Stomach (tissue), 9 donors: ENCODE results near the gene NOA1. TPM values are rescaled to one million over a fixed set of nuclear protein-coding genes. Genes with fewer than 3 reads are reported as not detected.

Source experiments
- DNase-seq, 2 donors: peaks; one replicate each; pipeline versions ENCODE4 v3.0.0 to v3.0.0-alpha.2; 2013 to 2019
- H3K27ac ChIP-seq, 5 donors: fragments of 200-600 bp in 4 of 5; sonication (generic) in 4 of 5; one replicate each; pipeline ENCODE4 v1.5.1; 2013 to 2019; ENCODE audit warnings: mild to moderate bottlenecking in 1 of 5, moderate library complexity in 1 of 5
- H3K27me3 ChIP-seq, 3 donors: fragments of 200-600 bp; sonication (generic); one replicate each; pipeline ENCODE4 v1.5.1; 2017 to 2019; ENCODE audit warnings: mixed run types in 1 of 3
- H3K36me3 ChIP-seq, 4 donors: fragments of 200-600 bp; sonication (generic); 1 replicate in 3 of 4; 2 replicates in 1 of 4; pipeline ENCODE4 v1.5.1; 2016 to 2019
- H3K4me1 ChIP-seq, 4 donors: fragments of 200-600 bp; sonication (generic); one replicate each; pipeline ENCODE4 v1.5.1; 2016 to 2019
- H3K4me3 ChIP-seq, 4 donors: fragments of 200-600 bp; sonication (generic) in 3 of 4; one replicate each; pipeline ENCODE4 v1.5.1; 2016 to 2019; ENCODE audit warnings: mild to moderate bottlenecking in 1 of 4
- H3K9me3 ChIP-seq, 4 donors: fragments of 200-600 bp; sonication (generic); one replicate each; pipeline ENCODE4 v1.5.1; 2016 to 2019
- CTCF ChIP-seq, 7 experiments: fragments of 450-650 bp in 4 of 7; fragments of 200-600 bp in 3 of 7; sonication (generic) in 3 of 7; IDR thresholded peaks; one replicate each; pipeline ENCODE4 v1.5.1; 2016 to 2019; ENCODE audit warnings: antibody characterized with exemption in 7 of 7, control low read depth in 2 of 7, mild to moderate bottlenecking in 1 of 7
- EP300 ChIP-seq: sonication (generic); formaldehyde crosslinking; IDR thresholded peaks from one replicate; pipeline ENCODE4 v1.6.1; 2017; ENCODE audit warnings: antibody characterized with exemption
- POLR2A ChIP-seq, 4 donors: fragments of 450-650 bp; IDR thresholded peaks; one replicate each; pipeline ENCODE4 v1.6.1; 2016; ENCODE audit warnings: antibody characterized with exemption in 4 of 4, control low read depth in 2 of 4, mild to moderate bottlenecking in 1 of 4, moderate library complexity in 1 of 4
- POLR2AphosphoS5 ChIP-seq, 3 donors: sonication (generic); formaldehyde crosslinking; IDR thresholded peaks; one replicate each; pipeline ENCODE4 v1.6.1; 2016; ENCODE audit warnings: antibody characterized with exemption in 3 of 3
- WGBS, 5 donors: extraction: QIAGEN DNeasy Blood & Tissue Kit in 3 of 5; methylation state at CpG; one replicate each; pipeline versions ENCODE4 v1.1.5 to v1.1.7; 2013 to 2018; 5-methylcytosine and 5-hydroxymethylcytosine counted together
- intact Hi-C: fragments of 100-400 bp; cut with DNase I; formaldehyde crosslinking; loops from one replicate; pipeline ENCODE4 v1.15.1; 2023; ENCODE audit warnings: low total_unique reads
- polyA plus RNA-seq, 3 donors: library from polyadenylated mRNA; stranded (reverse); fragments of 200-250 nt; gene quantifications; one replicate each; pipeline ENCODE4 v1.2.3, GENCODE V29; 2013
- total RNA-seq, 5 donors: library from RNA; depleted of rRNA; stranded (reverse); fragments of >200 nt; gene quantifications; one replicate each; pipeline versions ENCODE4 v1.1.0 to v1.2.3, GENCODE V29; 2014 to 2016
- donor health status: healthy with polysubstance abuse.
- donor health status: Bipolar disorder and iron deficiency.
- donor health status: healthy.

NOA1 gene
- total and polyA plus RNA-seq, 8 donors: 1.2 to 81.7 (median 12.8) TPM

DNA sequence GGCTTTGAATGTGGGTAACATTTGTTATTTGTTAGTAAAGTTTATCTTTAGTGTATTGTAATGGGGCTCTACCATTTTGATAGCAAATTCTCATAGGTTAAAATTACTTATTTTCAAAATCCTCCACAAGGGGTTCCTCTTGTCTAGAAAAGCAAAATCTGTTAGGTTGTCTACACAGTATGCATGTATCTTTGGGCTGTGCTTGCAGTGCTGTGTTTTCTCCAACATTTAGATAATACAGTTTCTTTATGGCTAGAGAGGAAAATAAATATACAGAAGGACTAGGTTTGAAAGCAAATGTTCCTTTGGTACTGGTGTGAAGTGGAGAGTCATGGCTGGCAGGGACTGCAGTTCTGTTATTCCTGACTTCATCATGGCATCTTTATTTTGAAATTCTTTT lies 41.6 kb upstream of the NOA1 start:
- peaks cover 0 to 10% (median 0%) of the 10 kb centered on the region in 4 donors for H3K4me1 ChIP-seq
- H3K27me3 ChIP-seq: no peaks in the 10 kb centered on the region
- H3K27ac ChIP-seq: no peak overlapping the region
- no peaks in the 10 kb centered on the region for H3K9me3 ChIP-seq
- no peak for DNase-seq
- TF ChIP-seq POLR2AphosphoS5 (IDR thresholded peaks at IDR 0.05): no peak
- no peak for TF ChIP-seq POLR2A (IDR thresholded peaks at IDR 0.05)
- TF ChIP-seq CTCF (IDR thresholded peaks at IDR 0.05): no peak
- no peak overlapping the region for H3K4me3 ChIP-seq
- intact Hi-C loops: no loop called here
- peaks cover 49 to 100% (median 99%) of the 10 kb centered on the region in 4 donors for H3K36me3 ChIP-seq

GRCh38 chr4:57013543-57014120 lies 36.2 kb upstream of the NOA1 start:
- TF ChIP-seq CTCF (IDR thresholded peaks at IDR 0.05) (no peak), POLR2A (IDR thresholded peaks at IDR 0.05) (no peak), POLR2AphosphoS5 (IDR thresholded peaks at IDR 0.05) (no peak), EP300 (no peak)
- intact Hi-C loops: no loop called here
- H3K36me3 ChIP-seq: peaks cover 52 to 100% (median 100%) of the 10 kb centered on the region in 4 donors
- no peak overlapping the region for H3K4me3 ChIP-seq
- no peak for DNase-seq
- WGBS, 5 donors: 51 to 60% (median 52%) methylated on average over 4 of the region's 4 CpGs
- no peak overlapping the region for H3K27ac ChIP-seq
- no peaks in the 10 kb centered on the region for H3K4me1 ChIP-seq
- H3K9me3 ChIP-seq: no peaks in the 10 kb centered on the region
- no peaks in the 10 kb centered on the region for H3K27me3 ChIP-seq

- TF ChIP-seq POLR2A (IDR thresholded peaks at IDR 0.05) (no peak), CTCF (IDR thresholded peaks at IDR 0.05) (no peak), EP300 (no peak), POLR2AphosphoS5 (IDR thresholded peaks at IDR 0.05) (no peak)
- no peaks in the 10 kb centered on the region for H3K9me3 ChIP-seq
- no peak for DNase-seq
- no peak overlapping the region for H3K27ac ChIP-seq
- intact Hi-C loops: no loop called here
- 96 to 100% (median 100%) methylated on average over 1 of the region's 1 CpG for WGBS, 5 donors
- no peak overlapping the region for H3K4me3 ChIP-seq
- H3K36me3 ChIP-seq: peaks cover 45 to 97% (median 86%) of the 10 kb centered on the region in 4 donors
- H3K27me3 ChIP-seq: no peaks in the 10 kb centered on the region
- H3K4me1 ChIP-seq: peaks cover 0 to 12% (median 6%) of the 10 kb centered on the region in 4 donors
These were observed 22.3 kb upstream of the NOA1 start for GRCh38 chr4:56999751-57000150.

GRCh38 chr4:56995525-56995924 lies 18.1 kb upstream of the NOA1 start:
- intact Hi-C loops: no loop called here
- H3K27ac ChIP-seq: peak overlapping the region in 3 of 5 donors; percentile 24 to 61 (median 43)
- H3K27me3 ChIP-seq: no peaks in the 10 kb centered on the region
- DNase-seq: peak; percentile 56 to 85
- peaks cover 41 to 95% (median 83%) of the 10 kb centered on the region in 4 donors for H3K36me3 ChIP-seq
- 17 to 37% (median 31%) methylated on average over 7 of the region's 7 CpGs for WGBS, 5 donors
- no peaks in the 10 kb centered on the region for H3K9me3 ChIP-seq
- peaks cover 0 to 17% (median 8%) of the 10 kb centered on the region in 4 donors for H3K4me1 ChIP-seq
- no peak overlapping the region for H3K4me3 ChIP-seq
- no peak for TF ChIP-seq POLR2A (IDR thresholded peaks at IDR 0.05)
- TF ChIP-seq POLR2AphosphoS5 (IDR thresholded peaks at IDR 0.05): peak in 1 of 3 donors; percentile 59
- TF ChIP-seq EP300: no peak
